GM13977 (cell line): ENCODE measurements around the gene COL17A1.

ENCODE experiments used
- DNase-seq: peaks from one replicate; pipeline ENCODE4 v3.0.0; 2012; ENCODE audit warnings: low spot score
- CTCF ChIP-seq: IDR thresholded peaks from 2 replicates; pipeline ENCODE4 v1.5.1; 2012; ENCODE audit warnings: mild to moderate bottlenecking, control low read depth; ENCODE audit not compliant: insufficient read depth; ENCODE audit errors: extremely low read depth, missing control alignments
- in situ Hi-C: fragments of 300-500 bp; cut with MboI; formaldehyde crosslinking; loops from one replicate; pipeline ENCODE4 v1.12.0; 2022; ENCODE audit warnings: low sequenced_read_pairs, low pct_unique_long_range_greater_than_20kb, mixed read lengths, inconsistent platforms; ENCODE audit not compliant: unreplicated experiment

The COL17A1 gene

GRCh38 chr10:104085801-104086400 lies at the start of gene COL17A1:
Gene COL17A1 (minus strand): TSS chr10:104085880. CDS start chr10:104080673, 5,207 bp downstream.
- in situ Hi-C loops = no loop called here
- no peak for TF ChIP-seq CTCF
- no peak for DNase-seq

- no peak for TF ChIP-seq CTCF
- DNase-seq = no peak
- in situ Hi-C loops = no loop called here
These were observed 44.4 kb upstream of the COL17A1 start for GRCh38 chr10:104130041-104130440.

- in situ Hi-C loops = no loop called here
- TF ChIP-seq CTCF = no peak
- no peak for DNase-seq
These were observed 42.5 kb upstream of the COL17A1 start for GRCh38 chr10:104128214-104128613.

GRCh38 chr10:104127411-104127810 lies 41.7 kb upstream of the COL17A1 start:
- TF ChIP-seq CTCF = no peak
- no peak for DNase-seq
- in situ Hi-C loops = no loop called here

- peak; percentile 43 for TF ChIP-seq CTCF
- in situ Hi-C loops = no loop called here
- peak; percentile 15 for DNase-seq
These were observed 37.7 kb upstream of the COL17A1 start for GRCh38 chr10:104123397-104123796.

GRCh38 chr10:104122225-104123107 lies 36.8 kb upstream of the COL17A1 start:
- no peak for TF ChIP-seq CTCF
- DNase-seq = peak; percentile 10
- in situ Hi-C loops = no loop called here
